Ishikawa (cell line): Measurements from ENCODE around the gene HJURP.

ENCODE experiments used
- EGR1 ChIP-seq: IDR thresholded peaks from 2 replicates; pipeline ENCODE4 v1.6.1; 2012
- EP300 ChIP-seq: IDR thresholded peaks from 2 replicates; pipeline ENCODE4 v1.6.1; 2012; ENCODE audit warnings: borderline replicate concordance
- RAD21 ChIP-seq: IDR thresholded peaks from 2 replicates; pipeline ENCODE4 v1.6.1; 2012; ENCODE audit warnings: low read depth
- TEAD4 ChIP-seq: IDR thresholded peaks from 2 replicates; pipeline ENCODE4 v1.6.1; 2012
- YY1 ChIP-seq: IDR thresholded peaks from 2 replicates; pipeline ENCODE4 v1.6.1; 2012; ENCODE audit warnings: low read depth
- TF ChIP-seq, protein P1 (sequence below): IDR thresholded peaks from 2 replicates; pipeline ENCODE4 v1.6.1; 2012
- TF ChIP-seq, protein P2 (sequence below): IDR thresholded peaks from 2 replicates; pipeline ENCODE4 v1.6.1; 2012; ENCODE audit warnings: low read depth, mild to moderate bottlenecking

DNA sequence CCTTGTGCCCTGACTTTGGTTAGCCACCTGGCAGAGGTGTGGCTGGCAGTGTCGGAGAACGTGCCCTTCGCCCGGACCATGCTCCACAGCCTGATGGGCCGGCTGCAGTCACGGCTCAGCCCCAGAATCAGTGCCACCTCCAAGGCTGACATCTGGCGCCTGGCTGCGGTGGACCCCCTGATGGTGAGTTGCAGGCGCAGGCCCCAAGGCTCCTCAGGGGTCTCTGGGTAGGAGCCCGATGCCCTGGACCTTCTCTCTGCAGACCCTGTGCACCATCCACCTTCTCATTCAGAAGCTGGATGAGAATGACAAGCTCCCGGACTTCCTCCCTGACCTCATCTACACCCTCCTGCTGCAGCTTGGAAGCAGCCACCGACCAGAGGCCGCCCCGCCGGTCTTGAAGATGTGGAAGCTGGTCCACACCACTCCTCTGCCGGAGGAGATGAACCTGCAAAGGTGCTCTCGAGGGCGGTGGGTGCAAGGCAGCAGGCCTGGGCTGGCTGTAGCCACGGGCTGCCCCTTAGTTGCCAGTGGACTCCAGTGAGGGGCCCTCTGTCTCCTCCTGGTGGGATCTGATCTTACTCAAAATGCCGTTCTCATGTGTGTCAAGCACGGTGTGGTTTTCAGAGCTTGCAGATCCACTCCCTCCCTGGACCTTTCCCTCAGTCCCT lies 32.1 kb downstream of the HJURP start:
- TF ChIP-seq EP300, result no peak
- TF ChIP-seq EGR1, result no peak
- TF ChIP-seq TEAD4, result no peak
- TF ChIP-seq, protein P1, sequence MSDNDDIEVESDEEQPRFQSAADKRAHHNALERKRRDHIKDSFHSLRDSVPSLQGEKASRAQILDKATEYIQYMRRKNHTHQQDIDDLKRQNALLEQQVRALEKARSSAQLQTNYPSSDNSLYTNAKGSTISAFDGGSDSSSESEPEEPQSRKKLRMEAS, result no peak
- no peak for TF ChIP-seq RAD21
- TF ChIP-seq YY1, result no peak
- TF ChIP-seq, protein P2, sequence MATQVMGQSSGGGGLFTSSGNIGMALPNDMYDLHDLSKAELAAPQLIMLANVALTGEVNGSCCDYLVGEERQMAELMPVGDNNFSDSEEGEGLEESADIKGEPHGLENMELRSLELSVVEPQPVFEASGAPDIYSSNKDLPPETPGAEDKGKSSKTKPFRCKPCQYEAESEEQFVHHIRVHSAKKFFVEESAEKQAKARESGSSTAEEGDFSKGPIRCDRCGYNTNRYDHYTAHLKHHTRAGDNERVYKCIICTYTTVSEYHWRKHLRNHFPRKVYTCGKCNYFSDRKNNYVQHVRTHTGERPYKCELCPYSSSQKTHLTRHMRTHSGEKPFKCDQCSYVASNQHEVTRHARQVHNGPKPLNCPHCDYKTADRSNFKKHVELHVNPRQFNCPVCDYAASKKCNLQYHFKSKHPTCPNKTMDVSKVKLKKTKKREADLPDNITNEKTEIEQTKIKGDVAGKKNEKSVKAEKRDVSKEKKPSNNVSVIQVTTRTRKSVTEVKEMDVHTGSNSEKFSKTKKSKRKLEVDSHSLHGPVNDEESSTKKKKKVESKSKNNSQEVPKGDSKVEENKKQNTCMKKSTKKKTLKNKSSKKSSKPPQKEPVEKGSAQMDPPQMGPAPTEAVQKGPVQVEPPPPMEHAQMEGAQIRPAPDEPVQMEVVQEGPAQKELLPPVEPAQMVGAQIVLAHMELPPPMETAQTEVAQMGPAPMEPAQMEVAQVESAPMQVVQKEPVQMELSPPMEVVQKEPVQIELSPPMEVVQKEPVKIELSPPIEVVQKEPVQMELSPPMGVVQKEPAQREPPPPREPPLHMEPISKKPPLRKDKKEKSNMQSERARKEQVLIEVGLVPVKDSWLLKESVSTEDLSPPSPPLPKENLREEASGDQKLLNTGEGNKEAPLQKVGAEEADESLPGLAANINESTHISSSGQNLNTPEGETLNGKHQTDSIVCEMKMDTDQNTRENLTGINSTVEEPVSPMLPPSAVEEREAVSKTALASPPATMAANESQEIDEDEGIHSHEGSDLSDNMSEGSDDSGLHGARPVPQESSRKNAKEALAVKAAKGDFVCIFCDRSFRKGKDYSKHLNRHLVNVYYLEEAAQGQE, result no peak
